Panc1 (cell line): ENCODE measurements around the gene TBC1D22A. TPM values are rescaled to one million over a fixed set of nuclear protein-coding genes. Genes with fewer than 3 reads are reported as not detected.

Experiments
- ATAC-seq: fragments of 200-7000 bp; cut with Tn5 transposase; 2 replicates; pipeline ENCODE4 v1.9.1; 2020; ENCODE audit warnings: mild to moderate bottlenecking, moderate library complexity
- BruUV-seq: library from RNA; stranded (reverse); fragments of 400-500 nt; replicated peaks from 2 replicates; lab custom pipeline; 2021; lab: Mats Ljungman, UMichigan
- CTCF ChIA-PET: fragments of 300-600 bp; sonication (Branson Sonifier 250); formaldehyde crosslinking; loops from one replicate; lab custom pipeline; 2022; ENCODE audit warnings: antibody characterized with exemption; lab: Charles Lee
- POLR2A ChIA-PET: fragments of 300-600 bp; sonication (Branson Sonifier 250); formaldehyde crosslinking; loops from one replicate; lab custom pipeline; 2022; ENCODE audit warnings: antibody characterized with exemption; lab: Charles Lee
- DNase-seq: peaks from one replicate; pipeline ENCODE4 v3.0.0-alpha.2; 2010; ENCODE audit warnings: low read depth, low spot score
- H3K27ac ChIP-seq: 2 replicates; pipeline ENCODE4 v1.5.1; 2011; ENCODE audit warnings: mild to moderate bottlenecking, low read length, inconsistent platforms
- H3K27me3 ChIP-seq: fragments of 200-500 bp; sonication (Bioruptor generic); 2 replicates; pipeline ENCODE4 v1.6.0; 2014; ENCODE audit warnings: low read length, inconsistent platforms; ENCODE audit not compliant: control insufficient read depth, insufficient read depth
- H3K36me3 ChIP-seq: fragments of 200-500 bp; sonication (Bioruptor generic); 2 replicates; pipeline ENCODE4 v1.5.1; 2014; ENCODE audit warnings: inconsistent platforms, mild to moderate bottlenecking, low read length, moderate library complexity; ENCODE audit not compliant: control insufficient read depth, insufficient read depth
- H3K4me1 ChIP-seq: 2 replicates; pipeline ENCODE4 v1.5.1; 2011; ENCODE audit warnings: inconsistent platforms, mild to moderate bottlenecking, low read length, moderate library complexity; ENCODE audit not compliant: control insufficient read depth, insufficient read depth
- H3K4me3 ChIP-seq, 2 experiments: 2 replicates each; pipeline ENCODE4 v1.5.1; 2011 to 2012; ENCODE audit warnings: low read depth in 2 of 2, low read length in 2 of 2, mild to moderate bottlenecking in 2 of 2, inconsistent platforms in 1 of 2, moderate library complexity in 1 of 2
- H3K9me3 ChIP-seq: fragments of 200-500 bp; sonication (Bioruptor generic); 2 replicates; pipeline ENCODE4 v1.5.1; 2014; ENCODE audit warnings: low read depth, mild to moderate bottlenecking, inconsistent platforms, low read length, moderate library complexity; ENCODE audit not compliant: control insufficient read depth, insufficient read depth
- CTCF ChIP-seq: fragments of 450-650 bp; IDR thresholded peaks from 2 replicates; pipeline ENCODE4 v1.5.1; 2017; ENCODE audit warnings: mild to moderate bottlenecking
- POLR2AphosphoS5 ChIP-seq: IDR thresholded peaks from 2 replicates; pipeline ENCODE4 v1.6.1; 2012; ENCODE audit warnings: mild to moderate bottlenecking, low read depth, low read length, moderate library complexity
- REST ChIP-seq, 2 experiments: IDR thresholded peaks; 2 replicates each; pipeline ENCODE4 v1.6.1; 2011 to 2012; ENCODE audit warnings: low read depth in 2 of 2, control low read depth in 1 of 2, low read length in 1 of 2, mild to moderate bottlenecking in 1 of 2, moderate library complexity in 1 of 2; ENCODE audit not compliant: insufficient read depth in 1 of 2
- SIN3A ChIP-seq: IDR thresholded peaks from 2 replicates; pipeline ENCODE4 v1.6.1; 2012; ENCODE audit warnings: low read depth, mild to moderate bottlenecking, low read length, moderate library complexity, borderline replicate concordance; ENCODE audit not compliant: insufficient read depth
- TCF7L2 ChIP-seq: IDR thresholded peaks from 2 replicates; pipeline ENCODE4 v1.6.1; 2011; ENCODE audit warnings: mild to moderate bottlenecking, low read depth, low read length, inconsistent platforms
- in situ Hi-C: cut with HindIII; loops from 2 replicates; pipeline ENCODE4 v1.10.0; 2016; ENCODE audit warnings: low sequenced_read_pairs, low pct_unique_long_range_greater_than_20kb
- intact Hi-C: fragments of 100-400 bp; cut with micrococcal nuclease; formaldehyde crosslinking; loops from one replicate; pipeline ENCODE4 v1.10.0; 2022; ENCODE audit not compliant: unreplicated experiment
- total RNA-seq: library from RNA; stranded (reverse); gene quantifications from one replicate; pipeline ENCODE4 v1.2.1, GENCODE V29; 2021; ENCODE audit not compliant: unreplicated experiment

TBC1D22A gene
- total RNA-seq, 1 experiment from 2014 or later, result 28.7 TPM

GRCh38 chr22:47094861-47095330, 332.4 kb downstream of the TBC1D22A start:
- TF ChIP-seq POLR2AphosphoS5 (no peak), SIN3A (no peak), TCF7L2 (no peak), CTCF (no peak), REST (IDR thresholded peaks at IDR 0.05; ENCODE audit: insufficient read depth in 1 of 2, low read depth in 2 of 2, low read length in 1 of 2) (no peak)
- CTCF ChIA-PET, result no interaction called here
- ATAC-seq (no peak), DNase-seq (no peak)
- POLR2A ChIA-PET, result no interaction called here
- intact Hi-C loops (no loop called here), in situ Hi-C loops (no loop called here)
- BruUV-seq, result no TSS peak
- no peaks in the 10 kb centered on the region for H3K27me3 ChIP-seq
- H3K9me3 ChIP-seq, result no peaks in the 10 kb centered on the region
- no peaks in the 10 kb centered on the region for H3K36me3 ChIP-seq
- H3K27ac ChIP-seq, result no peak overlapping the region
- no peak overlapping the region for H3K4me3 ChIP-seq
- no peaks in the 10 kb centered on the region for H3K4me1 ChIP-seq

GRCh38 chr22:47095395-47096122, 333.1 kb downstream of the TBC1D22A start:
- intact Hi-C loops, result no loop called here
- no peaks in the 10 kb centered on the region for H3K27me3 ChIP-seq
- H3K4me1 ChIP-seq, result no peaks in the 10 kb centered on the region
- no peak overlapping the region for H3K4me3 ChIP-seq
- no TSS peak for BruUV-seq
- no peaks in the 10 kb centered on the region for H3K9me3 ChIP-seq
- TF ChIP-seq CTCF (no peak), REST (IDR thresholded peaks at IDR 0.05; ENCODE audit: insufficient read depth in 1 of 2, low read depth in 2 of 2, low read length in 1 of 2) (no peak), TCF7L2 (no peak), SIN3A (no peak), POLR2AphosphoS5 (no peak)
- ChIA-PET POLR2A (no interaction called here), CTCF (no interaction called here)
- in situ Hi-C loops, result no loop called here
- ATAC-seq (no peak), DNase-seq (no peak)
- no peaks in the 10 kb centered on the region for H3K36me3 ChIP-seq
- H3K27ac ChIP-seq, result no peak overlapping the region
